H9 (cell line): ENCODE measurements around the gene SDC4. TPM values are rescaled to one million over a fixed set of nuclear protein-coding genes. Genes with fewer than 3 reads are reported as not detected.

Experiments used
- DNase-seq: peaks from one replicate; pipeline ENCODE4 v3.0.0-alpha.2; 2017
- H2AFZ ChIP-seq: one replicate; pipeline ENCODE4 v1.6.1; 2013; ENCODE audit warnings: mild to moderate bottlenecking, low read length, control low read depth, moderate library complexity
- H2AK5ac ChIP-seq: 2 replicates; pipeline ENCODE4 v1.6.1; 2013; ENCODE audit warnings: low read length, control low read depth, mixed read lengths; ENCODE audit not compliant: insufficient read length
- H2BK120ac ChIP-seq: one replicate; pipeline ENCODE4 v1.6.1; 2013; ENCODE audit warnings: low read depth, mild to moderate bottlenecking, low read length, control low read depth, inconsistent platforms; ENCODE audit not compliant: poor library complexity, severe bottlenecking
- H2BK12ac ChIP-seq: 2 replicates; pipeline ENCODE4 v1.6.1; 2013; ENCODE audit warnings: low read length, control low read depth, mixed read lengths, low read depth; ENCODE audit not compliant: insufficient read length
- H2BK15ac ChIP-seq: 2 replicates; pipeline ENCODE4 v1.6.1; 2013; ENCODE audit warnings: low read depth, low read length, control low read depth
- H2BK20ac ChIP-seq: one replicate; pipeline ENCODE4 v1.6.1; 2013; ENCODE audit warnings: low read depth, mild to moderate bottlenecking, low read length, control low read depth, inconsistent platforms; ENCODE audit not compliant: poor library complexity, severe bottlenecking
- H2BK5ac ChIP-seq: 2 replicates; pipeline ENCODE4 v1.6.1; 2013; ENCODE audit warnings: low read length, control low read depth, mixed read lengths; ENCODE audit not compliant: insufficient read length
- H3K14ac ChIP-seq: 2 replicates; pipeline ENCODE4 v1.6.1; 2013; ENCODE audit warnings: low read length, control low read depth; ENCODE audit not compliant: insufficient read depth
- H3K18ac ChIP-seq: 2 replicates; pipeline ENCODE4 v1.6.1; 2013; ENCODE audit warnings: low read depth, mild to moderate bottlenecking, mixed read lengths, low read length, control low read depth; ENCODE audit not compliant: insufficient read length
- H3K23ac ChIP-seq: 2 replicates; pipeline ENCODE4 v1.6.1; 2013; ENCODE audit warnings: low read length, control low read depth, mixed read lengths, low read depth; ENCODE audit not compliant: insufficient read length
- H3K23me2 ChIP-seq: 2 replicates; pipeline ENCODE4 v1.6.1; 2013; ENCODE audit warnings: low read depth, mild to moderate bottlenecking, mixed read lengths, low read length, control low read depth; ENCODE audit not compliant: insufficient read length, poor library complexity, severe bottlenecking
- H3K27ac ChIP-seq: 2 replicates; pipeline ENCODE4 v1.5.1; 2013; ENCODE audit warnings: low read length, control low read depth, mixed read lengths, low read depth; ENCODE audit not compliant: insufficient read length
- H3K27me3 ChIP-seq: 2 replicates; pipeline ENCODE4 v1.6.1; 2013; ENCODE audit warnings: low read length, control low read depth, inconsistent platforms; ENCODE audit not compliant: insufficient read depth
- H3K4ac ChIP-seq: 2 replicates; pipeline ENCODE4 v1.6.1; 2013; ENCODE audit warnings: low read depth, mild to moderate bottlenecking, control low read depth, inconsistent platforms, low read length, moderate library complexity
- H3K4me1 ChIP-seq: 2 replicates; pipeline ENCODE4 v1.6.1; 2013; ENCODE audit warnings: low read length, control low read depth, inconsistent platforms; ENCODE audit not compliant: insufficient read depth
- H3K4me2 ChIP-seq: 2 replicates; pipeline ENCODE4 v1.6.1; 2013; ENCODE audit warnings: low read length, control low read depth, mixed read lengths; ENCODE audit not compliant: insufficient read length, insufficient read depth
- H3K56ac ChIP-seq: 2 replicates; pipeline ENCODE4 v1.6.1; 2013; ENCODE audit warnings: low read depth, mild to moderate bottlenecking, mixed read lengths, low read length, control low read depth; ENCODE audit not compliant: insufficient read length
- H3K79me1 ChIP-seq: 2 replicates; pipeline ENCODE4 v1.6.1; 2013; ENCODE audit warnings: low read depth, mild to moderate bottlenecking, moderate library complexity, low read length, control low read depth, inconsistent platforms; ENCODE audit not compliant: insufficient read depth, poor library complexity, severe bottlenecking
- H3K79me2 ChIP-seq: 2 replicates; pipeline ENCODE4 v1.6.1; 2013; ENCODE audit warnings: low read length, control low read depth, inconsistent platforms; ENCODE audit not compliant: insufficient read depth
- H3K9ac ChIP-seq: 2 replicates; pipeline ENCODE4 v1.6.1; 2013; ENCODE audit warnings: low read length, control low read depth, mixed read lengths; ENCODE audit not compliant: insufficient read length; ENCODE audit errors: extremely low read depth
- H3K9me3 ChIP-seq: one replicate; pipeline ENCODE4 v1.6.1; 2013; ENCODE audit warnings: low read depth, low read length, inconsistent platforms; ENCODE audit not compliant: control insufficient read depth
- H3T11ph ChIP-seq: one replicate; pipeline ENCODE4 v1.6.1; 2013; ENCODE audit warnings: mild to moderate bottlenecking, low read length, control low read depth, inconsistent platforms
- H4K20me1 ChIP-seq: one replicate; pipeline ENCODE4 v1.6.1; 2013; ENCODE audit not compliant: control insufficient read depth, insufficient read length, insufficient read depth
- H4K5ac ChIP-seq: 2 replicates; pipeline ENCODE4 v1.6.1; 2013; ENCODE audit warnings: low read depth, mild to moderate bottlenecking, mixed read lengths, low read length, control low read depth; ENCODE audit not compliant: insufficient read length
- H4K8ac ChIP-seq: replicated peaks from 2 replicates; pipeline ENCODE4 v1.6.1; 2013; ENCODE audit warnings: low read length, control low read depth, mixed read lengths, low read depth; ENCODE audit not compliant: insufficient read length
- H4K91ac ChIP-seq: 2 replicates; pipeline ENCODE4 v1.6.1; 2013; ENCODE audit warnings: low read depth, mild to moderate bottlenecking, moderate library complexity, mixed read lengths, low read length, control low read depth; ENCODE audit not compliant: insufficient read length
- H3K27ac Mint-ChIP-seq, 3 experiments: 2 replicates in 2 of 3; 3 replicates in 1 of 3; pipeline ENCODE4 v1.8.0; 2020 to 2021; ENCODE audit warnings: mixed read lengths in 3 of 3, mild to moderate bottlenecking in 1 of 3, moderate library complexity in 1 of 3
- H3K27me3 Mint-ChIP-seq: 2 replicates; pipeline ENCODE4 v1.8.0; 2021; ENCODE audit warnings: low read depth, mild to moderate bottlenecking, moderate library complexity, mixed read lengths
- H3K36me3 Mint-ChIP-seq, 3 experiments: 2 replicates in 2 of 3; 3 replicates in 1 of 3; pipeline ENCODE4 v1.8.0; 2020 to 2021; ENCODE audit warnings: low read depth in 3 of 3, mixed read lengths in 3 of 3; ENCODE audit not compliant: insufficient read depth in 1 of 3
- H3K4me1 Mint-ChIP-seq, 2 experiments: 2 replicates each; pipeline ENCODE4 v1.8.0; 2020; ENCODE audit warnings: mixed read lengths in 2 of 2
- H3K4me3 Mint-ChIP-seq, 2 experiments: 2 replicates in 1 of 2; 3 replicates in 1 of 2; pipeline ENCODE4 v1.8.0; 2020 to 2021; ENCODE audit warnings: mild to moderate bottlenecking in 2 of 2, mixed read lengths in 2 of 2, moderate library complexity in 1 of 2
- H3K9me3 Mint-ChIP-seq, 2 experiments: 2 replicates in 1 of 2; 3 replicates in 1 of 2; pipeline ENCODE4 v1.8.0; 2020; ENCODE audit warnings: mild to moderate bottlenecking in 2 of 2, mixed read lengths in 2 of 2, moderate library complexity in 1 of 2
- WGBS: extraction: QIAGEN DNeasy Blood & Tissue Kit; methylation state at CpG from one replicate; pipeline ENCODE4 v1.1.7; 2013; ENCODE audit warnings: missing lambda C conversion rate, low lambda C conversion rate, mixed read lengths; ENCODE audit not compliant: insufficient read length; ENCODE audit errors: extremely low coverage; 5-methylcytosine and 5-hydroxymethylcytosine counted together
- total RNA-seq: library from RNA; stranded (reverse); gene quantifications from 2 replicates; pipeline ENCODE4 v1.2.1, GENCODE V29; 2021
- TF ChIP-seq, protein P1 (sequence below): fragments of 200-600 bp; sonication (generic); conservative IDR thresholded peaks from 3 replicates; pipeline ENCODE4 v1.8.0; 2021; ENCODE audit warnings: antibody characterized with exemption, mild to moderate bottlenecking

The SDC4 gene
- total RNA-seq, 1 experiment from 2014 or later = 50.7 TPM

- no peak overlapping the region for H3K9ac ChIP-seq
- no CpG with 5 or more reads among the region's 5 CpGs for WGBS
- no peak for DNase-seq
- peaks cover 13% of the 10 kb centered on the region for H3K23me2 ChIP-seq
- H3T11ph ChIP-seq = no peak overlapping the region
- H3K4me2 ChIP-seq = no peak overlapping the region
- H3K9me3 ChIP-seq = no peaks in the 10 kb centered on the region
- Mint-ChIP-seq H3K9me3 (peaks cover 21% of the 10 kb centered on the region in 2 experiments), H3K4me3 (peak overlapping the region; percentile 71 to 79; a peak in 3 of 5 replicates), H3K27me3 (peaks cover 64% of the 10 kb centered on the region), H3K36me3 (peaks cover 5 to 15% (median 9%) of the 10 kb centered on the region in 3 experiments; a peak in 6 of 7 replicates), H3K4me1 (peaks cover 8 to 13% of the 10 kb centered on the region in 2 experiments), H3K27ac (no peak overlapping the region)
- H3K18ac ChIP-seq = no peak overlapping the region
- no peaks in the 10 kb centered on the region for H3K79me2 ChIP-seq
- H3K56ac ChIP-seq = no peak overlapping the region
- no peak overlapping the region for H3K27ac ChIP-seq
- no peak overlapping the region for H2AFZ ChIP-seq
- no peaks in the 10 kb centered on the region for H3K79me1 ChIP-seq
- H3K23ac ChIP-seq = no peak overlapping the region
- H3K4me1 ChIP-seq = peaks cover 2% of the 10 kb centered on the region; the same call in 1 of the 2 replicates
- no peak overlapping the region for H2AK5ac ChIP-seq
- no peak overlapping the region for H3K4ac ChIP-seq
- no peak overlapping the region for H2BK12ac ChIP-seq
- no peak overlapping the region for H2BK20ac ChIP-seq
- TF ChIP-seq, protein P1, sequence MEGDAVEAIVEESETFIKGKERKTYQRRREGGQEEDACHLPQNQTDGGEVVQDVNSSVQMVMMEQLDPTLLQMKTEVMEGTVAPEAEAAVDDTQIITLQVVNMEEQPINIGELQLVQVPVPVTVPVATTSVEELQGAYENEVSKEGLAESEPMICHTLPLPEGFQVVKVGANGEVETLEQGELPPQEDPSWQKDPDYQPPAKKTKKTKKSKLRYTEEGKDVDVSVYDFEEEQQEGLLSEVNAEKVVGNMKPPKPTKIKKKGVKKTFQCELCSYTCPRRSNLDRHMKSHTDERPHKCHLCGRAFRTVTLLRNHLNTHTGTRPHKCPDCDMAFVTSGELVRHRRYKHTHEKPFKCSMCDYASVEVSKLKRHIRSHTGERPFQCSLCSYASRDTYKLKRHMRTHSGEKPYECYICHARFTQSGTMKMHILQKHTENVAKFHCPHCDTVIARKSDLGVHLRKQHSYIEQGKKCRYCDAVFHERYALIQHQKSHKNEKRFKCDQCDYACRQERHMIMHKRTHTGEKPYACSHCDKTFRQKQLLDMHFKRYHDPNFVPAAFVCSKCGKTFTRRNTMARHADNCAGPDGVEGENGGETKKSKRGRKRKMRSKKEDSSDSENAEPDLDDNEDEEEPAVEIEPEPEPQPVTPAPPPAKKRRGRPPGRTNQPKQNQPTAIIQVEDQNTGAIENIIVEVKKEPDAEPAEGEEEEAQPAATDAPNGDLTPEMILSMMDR = no peak; the same call in 2 of the 3 replicates
- no peak overlapping the region for H4K5ac ChIP-seq
- no peak overlapping the region for H2BK15ac ChIP-seq
- no peak overlapping the region for H2BK120ac ChIP-seq
- H4K20me1 ChIP-seq = no peaks in the 10 kb centered on the region
- H3K14ac ChIP-seq = no peak overlapping the region
- H2BK5ac ChIP-seq = no peak overlapping the region
- H4K91ac ChIP-seq = no peak overlapping the region
- H4K8ac ChIP-seq = no peak overlapping the region
- H3K27me3 ChIP-seq = peaks cover 5% of the 10 kb centered on the region; the same call in 1 of the 2 replicates
Observed at GRCh38 chr20:45294003-45294368, 54.2 kb downstream of the SDC4 start.
